ENCODE data around the gene LENG8.

DNA sequence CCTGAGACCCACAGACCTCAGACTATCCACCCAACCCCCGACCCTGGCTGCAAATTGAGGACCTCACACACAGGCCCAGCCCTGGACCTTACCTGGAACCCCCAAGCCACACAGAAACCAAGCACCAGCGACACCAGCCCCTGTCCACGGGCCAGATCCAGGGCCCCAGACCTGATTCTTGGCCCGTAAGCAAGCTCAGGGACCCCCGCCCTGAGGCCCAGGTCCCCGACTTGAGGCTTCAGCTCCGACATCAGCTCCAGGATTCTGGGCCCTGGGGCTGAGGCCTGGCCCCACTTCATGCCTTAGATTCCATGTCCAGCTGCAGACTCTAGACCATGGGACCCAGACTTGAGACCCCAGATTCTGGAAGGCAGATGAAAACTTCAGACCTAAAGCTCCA is 27.5 kb upstream of the LENG8 start:
- TF ChIP-seq, protein P1, sequence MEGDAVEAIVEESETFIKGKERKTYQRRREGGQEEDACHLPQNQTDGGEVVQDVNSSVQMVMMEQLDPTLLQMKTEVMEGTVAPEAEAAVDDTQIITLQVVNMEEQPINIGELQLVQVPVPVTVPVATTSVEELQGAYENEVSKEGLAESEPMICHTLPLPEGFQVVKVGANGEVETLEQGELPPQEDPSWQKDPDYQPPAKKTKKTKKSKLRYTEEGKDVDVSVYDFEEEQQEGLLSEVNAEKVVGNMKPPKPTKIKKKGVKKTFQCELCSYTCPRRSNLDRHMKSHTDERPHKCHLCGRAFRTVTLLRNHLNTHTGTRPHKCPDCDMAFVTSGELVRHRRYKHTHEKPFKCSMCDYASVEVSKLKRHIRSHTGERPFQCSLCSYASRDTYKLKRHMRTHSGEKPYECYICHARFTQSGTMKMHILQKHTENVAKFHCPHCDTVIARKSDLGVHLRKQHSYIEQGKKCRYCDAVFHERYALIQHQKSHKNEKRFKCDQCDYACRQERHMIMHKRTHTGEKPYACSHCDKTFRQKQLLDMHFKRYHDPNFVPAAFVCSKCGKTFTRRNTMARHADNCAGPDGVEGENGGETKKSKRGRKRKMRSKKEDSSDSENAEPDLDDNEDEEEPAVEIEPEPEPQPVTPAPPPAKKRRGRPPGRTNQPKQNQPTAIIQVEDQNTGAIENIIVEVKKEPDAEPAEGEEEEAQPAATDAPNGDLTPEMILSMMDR (IDR thresholded peaks at IDR 0.05): no peak
- TF ChIP-seq POLR2A (IDR thresholded peaks at IDR 0.05) (no peak), EP300 (IDR thresholded peaks at IDR 0.05) (no peak), POLR2AphosphoS5 (IDR thresholded peaks at IDR 0.05) (no peak)

Data from upper lobe of left lung (tissue), 4 donors.